ENCODE data around the gene FLAD1. TPM values are rescaled to one million over a fixed set of nuclear protein-coding genes. Genes with fewer than 3 reads are reported as not detected.

FLAD1 gene
- total RNA-seq, 5 donors from 2014 or later (not counting 1 experiment from before 2014, with no cell fraction given) = 32.8 to 64.3 (median 53.4) TPM

- Histone ChIP-seq H3K4me1 (ENCODE audit: control insufficient read depth in 1 of 2, extremely low read depth in 1 of 2, insufficient read depth in 2 of 2, low read length in 2 of 2) (peaks cover 28 to 69% of the 10 kb centered on the region in 2 experiments), H3K27ac (ENCODE audit: low read length) (peak overlapping the region; percentile 97), H3K4me3 (ENCODE audit: control insufficient read depth in 1 of 2, extremely low read depth in 1 of 2, low read length in 1 of 2) (peak overlapping the region; percentile 75 to 96), H3K27me3 (replicated peaks in 1 of 2; ENCODE audit: control insufficient read depth in 2 of 2, extremely low read depth in 1 of 2, insufficient read depth in 2 of 2, low read length in 1 of 2) (no peaks in the 10 kb centered on the region), H3K9me3 (no peaks in the 10 kb centered on the region), H3K36me3 (ENCODE audit: control insufficient read depth in 2 of 2, extremely low read depth in 1 of 2, insufficient read depth in 1 of 2, low read length in 1 of 2) (no peaks in the 10 kb centered on the region)
- peak overlapping the region; percentile 97 to 99 for H3K27ac Mint-ChIP-seq
- ChIA-PET POLR2A (interaction anchor here (0.8 to 1.2 kb wide), 3 partner anchors 18 to 333 kb away, joined by 3 to 7 read pairs (median 6); partner anchors contain the start of gene PBXIP1 (in 1 of the 2)), CTCF (interaction anchor here (0.6 to 1.2 kb wide), 5 partner anchors 14 to 332 kb away, joined by 3 to 5 read pairs (median 3); partner anchors contain the start of gene FLAD1 (in 1 of the 2))
- 69% methylated on average over 5 of the region's 8 CpGs for WGBS (ENCODE audit: insufficient coverage)
- H3K4me1 Mint-ChIP-seq = peaks cover 64 to 74% (median 70%) of the 10 kb centered on the region in 3 donors
- ATAC-seq (replicated peaks in 1 of 4) = no peak
- H3K36me3 Mint-ChIP-seq = no peaks in the 10 kb centered on the region
- no peak for DNase-seq
- H3K27me3 Mint-ChIP-seq = no peaks in the 10 kb centered on the region
- H3K4me3 Mint-ChIP-seq = peak overlapping the region; percentile 96 to 98 (median 97)
- no peaks in the 10 kb centered on the region for H3K9me3 Mint-ChIP-seq
Observed at GRCh38 chr1:154937988-154938386, 45.2 kb upstream of the FLAD1 start.

GRCh38 chr1:154938604-154939399 lies 44.3 kb upstream of the FLAD1 start:
- ChIA-PET CTCF (interaction anchor here in 1 of 2 donors (1.1 kb wide), 1 partner anchor 81 kb away, joined by 5 read pairs; no protein-coding TSS in a partner anchor), POLR2A (interaction anchor here (0.6 to 1.2 kb wide), 3 partner anchors 17 to 32 kb away, joined by 3 to 6 read pairs (median 3); partner anchors contain the start of genes PBXIP1 (in 1 of the 2) and SHC1 (in 1 of the 2))
- DNase-seq (no peak), ATAC-seq (replicated peaks in 1 of 4) (no peak)
- WGBS (ENCODE audit: insufficient coverage) = 100% methylated on average over 7 of the region's 7 CpGs
- Mint-ChIP-seq H3K4me1 (peaks cover 72 to 81% (median 79%) of the 10 kb centered on the region in 3 donors), H3K36me3 (no peaks in the 10 kb centered on the region), H3K27ac (peak overlapping the region; percentile 90 to 97), H3K9me3 (no peaks in the 10 kb centered on the region), H3K4me3 (peak overlapping the region; percentile 36 to 97 (median 55)), H3K27me3 (no peaks in the 10 kb centered on the region)
- Histone ChIP-seq H3K27me3 (replicated peaks in 1 of 2; ENCODE audit: control insufficient read depth in 2 of 2, extremely low read depth in 1 of 2, insufficient read depth in 2 of 2, low read length in 1 of 2) (no peaks in the 10 kb centered on the region), H3K9me3 (no peaks in the 10 kb centered on the region), H3K27ac (ENCODE audit: low read length) (peak overlapping the region; percentile 97), H3K4me1 (ENCODE audit: control insufficient read depth in 1 of 2, extremely low read depth in 1 of 2, insufficient read depth in 2 of 2, low read length in 2 of 2) (peaks cover 28 to 77% of the 10 kb centered on the region in 2 experiments), H3K36me3 (ENCODE audit: control insufficient read depth in 2 of 2, extremely low read depth in 1 of 2, insufficient read depth in 1 of 2, low read length in 1 of 2) (no peaks in the 10 kb centered on the region), H3K4me3 (ENCODE audit: control insufficient read depth in 1 of 2, extremely low read depth in 1 of 2, low read length in 1 of 2) (no peak overlapping the region)

GRCh38 chr1:154940213-154940560 lies 43.0 kb upstream of the FLAD1 start:
- no peaks in the 10 kb centered on the region for H3K27me3 Mint-ChIP-seq
- H3K27ac ChIP-seq (ENCODE audit: low read length) = no peak overlapping the region
- DNase-seq = no peak
- H3K4me1 ChIP-seq (ENCODE audit: control insufficient read depth in 1 of 2, extremely low read depth in 1 of 2, insufficient read depth in 2 of 2, low read length in 2 of 2) = peaks cover 27 to 85% of the 10 kb centered on the region in 2 experiments
- H3K9me3 Mint-ChIP-seq = no peaks in the 10 kb centered on the region
- no peaks in the 10 kb centered on the region for H3K36me3 Mint-ChIP-seq
- no peak for ATAC-seq (replicated peaks in 1 of 4)
- peaks cover 7 to 12% of the 10 kb centered on the region in 2 donors for H3K36me3 ChIP-seq (ENCODE audit: control insufficient read depth in 2 of 2, extremely low read depth in 1 of 2, insufficient read depth in 1 of 2, low read length in 1 of 2)
- CTCF ChIA-PET = interaction anchor here (0.6 to 1.4 kb wide), 3 partner anchors 15 to 1670 kb away, joined by 3 to 8 read pairs (median 4); partner anchors contain the start of gene PBXIP1 (in 1 of the 2)
- H3K4me3 Mint-ChIP-seq = peak overlapping the region in 1 of 3 donors; percentile 61
- peaks cover 75 to 82% (median 82%) of the 10 kb centered on the region in 3 donors for H3K4me1 Mint-ChIP-seq
- peak overlapping the region; percentile 88 to 89 for H3K27ac Mint-ChIP-seq
- WGBS (ENCODE audit: insufficient coverage) = 60% methylated on average over 1 of the region's 1 CpG
- no peaks in the 10 kb centered on the region for H3K9me3 ChIP-seq
- no peaks in the 10 kb centered on the region for H3K27me3 ChIP-seq (replicated peaks in 1 of 2; ENCODE audit: control insufficient read depth in 2 of 2, extremely low read depth in 1 of 2, insufficient read depth in 2 of 2, low read length in 1 of 2)
- peak overlapping the region in 1 of 2 donors; percentile 5 for H3K4me3 ChIP-seq (ENCODE audit: control insufficient read depth in 1 of 2, extremely low read depth in 1 of 2, low read length in 1 of 2)
- POLR2A ChIA-PET = interaction anchor here (0.7 to 1.1 kb wide), 5 partner anchors 15 to 311 kb away, joined by 3 to 6 read pairs (median 4); partner anchors contain the start of gene PBXIP1 (in 2 of the 2)

- Mint-ChIP-seq H3K27ac (peak overlapping the region; percentile 88 to 89), H3K36me3 (no peaks in the 10 kb centered on the region), H3K4me1 (peaks cover 70 to 80% (median 77%) of the 10 kb centered on the region in 3 donors), H3K9me3 (no peaks in the 10 kb centered on the region), H3K4me3 (peak overlapping the region in 1 of 3 donors; percentile 61), H3K27me3 (no peaks in the 10 kb centered on the region)
- Histone ChIP-seq H3K27me3 (replicated peaks in 1 of 2; ENCODE audit: control insufficient read depth in 2 of 2, extremely low read depth in 1 of 2, insufficient read depth in 2 of 2, low read length in 1 of 2) (no peaks in the 10 kb centered on the region), H3K4me3 (ENCODE audit: control insufficient read depth in 1 of 2, extremely low read depth in 1 of 2, low read length in 1 of 2) (no peak overlapping the region), H3K4me1 (ENCODE audit: control insufficient read depth in 1 of 2, extremely low read depth in 1 of 2, insufficient read depth in 2 of 2, low read length in 2 of 2) (peaks cover 24 to 86% of the 10 kb centered on the region in 2 experiments), H3K9me3 (no peaks in the 10 kb centered on the region), H3K36me3 (ENCODE audit: control insufficient read depth in 2 of 2, extremely low read depth in 1 of 2, insufficient read depth in 1 of 2, low read length in 1 of 2) (peaks cover 11 to 18% of the 10 kb centered on the region in 2 donors), H3K27ac (ENCODE audit: low read length) (peak overlapping the region; percentile 93)
- ChIA-PET CTCF (interaction anchor here in 1 of 2 donors (0.6 to 1.4 kb wide), 2 partner anchors 15 to 34 kb away, joined by 3 to 4 read pairs; partner anchors contain the start of gene PBXIP1), POLR2A (interaction anchor here (1.0 to 1.1 kb wide), 2 partner anchors 15 kb away, joined by 3 to 6 read pairs; partner anchors contain the start of gene PBXIP1 (in 2 of the 2))
- no peak for ATAC-seq (replicated peaks in 1 of 4)
- WGBS (ENCODE audit: insufficient coverage) = 54% methylated on average over 4 of the region's 8 CpGs
- DNase-seq = no peak
Observed at GRCh38 chr1:154940651-154941194, 42.4 kb upstream of the FLAD1 start.

- Histone ChIP-seq H3K4me1 (ENCODE audit: control insufficient read depth in 1 of 2, extremely low read depth in 1 of 2, insufficient read depth in 2 of 2, low read length in 2 of 2) (peaks cover 18 to 80% of the 10 kb centered on the region in 2 experiments), H3K27ac (ENCODE audit: low read length) (peak overlapping the region; percentile 93), H3K9me3 (no peaks in the 10 kb centered on the region), H3K4me3 (ENCODE audit: control insufficient read depth in 1 of 2, extremely low read depth in 1 of 2, low read length in 1 of 2) (no peak overlapping the region), H3K36me3 (ENCODE audit: control insufficient read depth in 2 of 2, extremely low read depth in 1 of 2, insufficient read depth in 1 of 2, low read length in 1 of 2) (peaks cover 17 to 25% of the 10 kb centered on the region in 2 donors), H3K27me3 (replicated peaks in 1 of 2; ENCODE audit: control insufficient read depth in 2 of 2, extremely low read depth in 1 of 2, insufficient read depth in 2 of 2, low read length in 1 of 2) (no peaks in the 10 kb centered on the region)
- CTCF ChIA-PET = no interaction called here
- Mint-ChIP-seq H3K4me1 (peaks cover 64 to 80% (median 70%) of the 10 kb centered on the region in 3 donors), H3K4me3 (peak overlapping the region in 1 of 3 donors; percentile 61), H3K27ac (peak overlapping the region; percentile 89 to 91), H3K36me3 (peaks cover 5% of the 10 kb centered on the region), H3K27me3 (no peaks in the 10 kb centered on the region), H3K9me3 (no peaks in the 10 kb centered on the region)
- 75% methylated on average over 2 of the region's 5 CpGs for WGBS (ENCODE audit: insufficient coverage)
- POLR2A ChIA-PET = no interaction called here
- no peak for DNase-seq
- ATAC-seq (replicated peaks in 1 of 4) = no peak
Observed at GRCh38 chr1:154941333-154942013, 41.7 kb upstream of the FLAD1 start.
